NCI-H2196 (cell line): ENCODE measurements around the gene MTOR.
"Not testable (repeated sequence)": the region's sequence is repeated elsewhere in the genome, so short reads cannot be mapped to it uniquely, and the experiment has no call there.

Experiments used
- DNase-seq: peaks from one replicate; lab custom pipeline; 2025; ENCODE audit not compliant: unreplicated experiment; lab: John Stamatoyannopoulos, UW

Gene MTOR

DNA sequence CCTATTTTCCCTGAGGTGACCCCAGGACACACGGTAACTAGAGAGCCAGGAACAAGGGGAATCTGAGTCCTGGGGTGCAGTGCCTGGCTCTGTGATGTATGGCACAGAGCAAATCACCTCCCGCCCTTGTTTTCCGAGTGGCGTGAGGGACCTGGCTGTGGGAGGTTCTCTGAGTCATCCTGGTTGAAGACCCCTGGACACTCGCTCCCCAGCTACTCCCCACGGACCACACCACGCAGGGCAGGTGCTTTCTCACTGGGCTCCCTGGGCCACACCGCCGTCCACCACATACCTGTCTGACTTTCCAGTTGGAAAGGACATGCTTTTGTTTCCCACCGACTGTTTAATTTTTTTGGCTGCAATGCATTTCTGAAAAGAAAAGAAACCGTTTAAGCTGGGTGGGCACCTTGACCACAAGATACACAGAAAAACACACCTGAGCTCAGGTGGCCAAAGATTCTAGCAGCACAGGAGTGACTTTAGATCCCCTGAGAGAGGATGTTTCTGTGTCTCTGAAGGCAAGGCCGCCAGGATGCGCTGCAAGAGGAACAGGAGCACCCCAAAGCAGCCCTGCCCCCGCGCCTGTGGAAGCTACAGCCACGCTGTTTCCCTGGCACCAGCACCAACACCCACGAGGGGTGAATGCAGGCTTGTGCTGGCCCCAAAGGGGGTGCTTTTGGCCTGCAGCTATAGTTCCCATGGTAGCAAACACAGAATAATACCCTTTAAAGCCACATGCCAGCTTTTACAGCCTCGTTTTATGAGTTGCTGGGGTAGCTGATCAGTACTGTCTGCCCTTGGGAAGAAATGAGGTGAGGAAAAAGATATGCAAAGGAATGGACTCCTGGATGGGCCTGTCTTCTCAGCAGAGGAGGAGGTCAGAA is 194.4 kb downstream of the MTOR start:
- no peak for DNase-seq

GRCh38 chr1:11065796-11066195 is 196.6 kb downstream of the MTOR start:
- no peak for DNase-seq

- DNase-seq = no peak
Observed at GRCh38 chr1:11064942-11065341, 197.4 kb downstream of the MTOR start.

- not testable (repeated sequence) for DNase-seq
Observed at GRCh38 chr1:11063937-11064537, 198.3 kb downstream of the MTOR start.

DNA sequence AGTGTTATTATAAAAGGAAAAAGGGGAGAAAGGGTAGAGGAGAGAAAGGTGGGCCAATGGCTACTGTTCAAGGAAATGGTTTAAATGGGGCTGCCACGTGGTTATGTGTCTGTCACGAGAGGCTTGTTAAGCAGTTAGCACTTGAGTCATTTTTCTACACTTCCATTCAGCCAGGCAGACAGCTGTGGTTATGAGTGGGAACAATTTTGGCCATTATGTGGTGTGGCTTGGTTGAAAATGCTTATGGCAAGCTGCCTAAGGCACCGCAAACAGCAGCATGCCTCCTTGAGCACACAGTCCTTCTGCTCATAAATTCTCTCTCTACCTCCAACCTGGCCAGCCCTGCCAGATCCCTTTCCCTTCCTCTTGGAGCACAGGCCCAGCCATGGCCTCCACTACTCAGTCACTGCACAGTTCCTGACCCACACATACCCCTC is 199.4 kb downstream of the MTOR start:
- peak; percentile 53 for DNase-seq

GRCh38 chr1:11061652-11062365 is 200.5 kb downstream of the MTOR start:
- no peak for DNase-seq

DNA sequence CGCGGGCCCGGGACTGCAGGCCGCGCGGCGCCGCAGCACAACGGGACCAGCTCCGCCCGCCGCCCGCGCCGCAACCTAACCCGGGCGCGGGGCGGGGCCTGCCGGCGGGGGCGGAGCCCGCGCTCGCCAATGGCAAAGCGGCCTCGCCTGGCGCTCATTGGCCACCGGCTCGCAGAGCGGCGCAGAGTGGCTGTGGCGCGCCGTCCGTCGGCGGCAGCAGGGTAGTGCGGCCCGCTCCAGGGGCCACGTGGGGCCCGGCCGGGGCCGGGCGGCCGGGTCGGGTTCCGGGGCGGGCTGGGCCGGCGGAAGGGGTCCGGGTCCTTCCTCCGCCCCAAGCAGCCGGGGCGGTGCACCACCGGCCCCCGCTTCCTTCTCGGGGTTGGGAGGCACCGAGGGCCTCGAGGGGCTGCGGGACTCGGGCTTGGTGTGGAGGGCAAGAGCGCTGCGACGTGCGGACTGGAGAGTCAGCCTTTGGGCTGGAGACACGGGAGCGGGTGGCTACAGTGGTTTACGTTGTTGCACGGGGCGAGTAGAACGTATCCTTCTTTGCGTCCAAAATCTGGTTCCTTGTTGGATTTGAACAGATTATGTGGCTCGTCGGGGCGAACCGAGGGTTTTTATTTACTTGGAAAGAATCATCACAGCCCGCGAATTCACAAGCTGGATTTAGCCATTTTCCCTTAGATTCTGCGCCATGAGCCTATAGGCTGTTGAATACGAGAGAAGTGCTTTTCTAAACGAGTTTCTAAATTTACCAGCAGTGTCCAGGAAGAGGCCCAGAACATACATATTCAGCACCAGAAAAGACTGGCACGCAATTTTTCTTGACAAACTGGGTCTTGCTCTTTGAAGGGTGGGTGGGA is 202.2 kb downstream of the MTOR start, which contains the start of gene SRM:
Gene SRM, minus strand, starts transcription at position 51 of the 863 bp plus-strand sequence. CDS start 75 bp downstream, outside the sequence.
- DNase-seq = peak; percentile 95

DNA sequence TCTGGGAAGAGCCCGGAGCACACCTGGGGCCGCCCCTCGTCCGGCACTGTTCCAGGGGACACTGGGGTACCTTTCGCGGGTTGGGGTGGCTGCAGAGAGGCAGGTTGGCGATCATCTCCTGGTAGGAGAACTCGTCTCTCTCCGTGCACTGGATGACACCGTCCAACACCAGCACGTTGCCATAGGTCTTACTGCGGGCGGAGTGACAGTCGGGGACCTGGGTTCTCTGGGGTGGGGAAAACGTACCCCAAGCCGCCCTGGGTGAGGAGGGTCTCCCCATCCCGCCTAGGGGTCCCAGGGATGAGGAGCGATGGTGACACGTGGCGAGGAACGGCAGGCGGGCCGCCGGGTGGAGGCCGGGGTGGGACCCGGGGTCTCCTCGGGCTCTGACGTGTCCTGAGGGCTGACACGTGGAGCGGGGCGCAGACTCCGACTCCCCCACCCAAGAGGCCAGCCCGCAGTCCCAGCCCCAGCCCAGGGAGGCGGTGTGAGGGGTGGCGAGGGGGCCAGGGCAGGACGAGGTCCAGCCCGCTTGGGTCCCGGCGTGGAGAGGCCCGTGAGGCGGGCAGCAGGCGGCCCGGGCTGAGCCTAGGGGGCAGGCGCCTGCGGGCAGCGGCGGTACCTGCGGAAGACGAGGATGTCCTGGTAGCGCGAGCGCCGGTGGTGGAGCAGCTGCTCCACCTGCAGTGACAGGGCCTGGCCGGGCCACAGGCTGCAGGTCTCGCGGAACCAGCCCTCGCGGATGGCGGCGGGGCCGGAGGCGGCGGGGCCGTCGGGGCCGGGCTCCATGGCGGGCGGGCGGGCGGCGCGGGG is 203.0 kb downstream of the MTOR start:
- DNase-seq = no peak

DNA sequence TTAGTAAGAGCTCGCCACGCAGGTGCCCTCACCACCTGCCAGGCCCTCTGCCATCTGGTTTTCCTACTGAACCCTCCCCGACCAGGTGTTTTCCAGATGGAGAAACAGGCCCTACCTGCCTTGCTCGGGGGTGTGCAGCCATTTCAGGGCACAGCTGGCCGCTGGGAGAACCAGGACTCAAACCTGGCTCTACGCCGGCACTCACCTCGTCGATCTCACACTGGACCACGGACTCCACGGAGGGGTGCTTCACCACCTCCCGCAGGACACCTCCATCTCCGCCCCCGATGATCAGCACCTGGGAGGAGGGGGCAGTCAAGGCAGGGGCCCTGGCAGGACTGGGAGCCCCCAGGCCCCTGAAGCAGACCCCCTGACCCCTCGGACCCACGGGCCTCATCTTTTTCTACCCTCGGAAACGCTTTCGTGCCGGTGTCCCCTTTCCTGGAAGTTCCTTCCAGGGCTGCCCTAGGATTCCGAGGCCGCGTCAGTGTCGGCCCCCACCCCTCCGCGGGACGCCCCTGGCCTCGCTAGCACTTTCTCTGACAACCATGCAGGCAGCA is 203.7 kb downstream of the MTOR start:
- DNase-seq = peak; percentile 50

GRCh38 chr1:11058026-11058425 is 204.3 kb downstream of the MTOR start:
- DNase-seq = no peak

- DNase-seq = no peak
Observed at GRCh38 chr1:11057477-11057876, 204.9 kb downstream of the MTOR start.
